Adrenal gland (tissue), 12 donors: Measurements from ENCODE around the gene LRRTM4. TPM values are rescaled to one million over a fixed set of nuclear protein-coding genes. Genes with fewer than 3 reads are reported as not detected.

Experiments used
- DNase-seq, 7 donors: peaks; one replicate each; pipeline ENCODE4 v3.0.0-alpha.2; 2019 to 2020
- H3K27ac ChIP-seq, 5 donors: fragments of 200-600 bp; sonication (generic) in 4 of 5; 1 replicate in 3 of 5; 2 replicates in 2 of 5; pipeline versions ENCODE4 v1.5.1 to v1.8.0; 2016 to 2020; ENCODE audit warnings: mild to moderate bottlenecking in 1 of 5
- H3K27me3 ChIP-seq: fragments of 200-600 bp; 2 replicates; pipeline ENCODE4 v1.8.0; 2021
- H3K36me3 ChIP-seq, 2 donors: fragments of 200-600 bp; replicated peaks in 1 of 2; 1 replicate in 1 of 2; 2 replicates in 1 of 2; pipeline versions ENCODE4 v1.5.1 to v1.8.0; 2018 to 2022
- H3K4me1 ChIP-seq, 2 donors: fragments of 200-600 bp; replicated peaks in 1 of 2; 1 replicate in 1 of 2; 2 replicates in 1 of 2; pipeline versions ENCODE4 v1.5.1 to v1.8.0; 2018 to 2021
- H3K4me3 ChIP-seq, 4 donors: fragments of 200-600 bp; sonication (generic) in 3 of 4; one replicate each; pipeline ENCODE4 v1.5.1; 2016 to 2018
- H3K9me3 ChIP-seq, 3 donors: fragments of 200-600 bp; sonication (generic) in 1 of 3; replicated peaks in 1 of 3; 1 replicate in 2 of 3; 2 replicates in 1 of 3; pipeline versions ENCODE4 v1.5.1 to v1.8.0; 2016 to 2021
- CTCF ChIP-seq, 6 experiments: fragments of 450-650 bp in 4 of 6; fragments of 200-600 bp in 2 of 6; sonication (generic) in 1 of 6; IDR thresholded peaks; 1 replicate in 5 of 6; 2 replicates in 1 of 6; pipeline versions ENCODE4 v1.5.1 to v1.8.0; 2016 to 2021; ENCODE audit warnings: antibody characterized with exemption in 6 of 6, mild to moderate bottlenecking in 2 of 6, moderate library complexity in 1 of 6
- POLR2A ChIP-seq, 2 donors: fragments of 450-650 bp; IDR thresholded peaks; one replicate each; pipeline ENCODE4 v1.6.1; 2017; ENCODE audit warnings: antibody characterized with exemption in 2 of 2, mild to moderate bottlenecking in 2 of 2, moderate library complexity in 1 of 2
- WGBS, 4 donors: extraction: QIAGEN DNeasy Blood & Tissue Kit in 2 of 4; methylation state at CpG; one replicate each; pipeline versions ENCODE4 v1.1.5 to v1.1.7; 2013 to 2017; 5-methylcytosine and 5-hydroxymethylcytosine counted together
- intact Hi-C, 2 donors: fragments of 100-400 bp; cut with DNase I; formaldehyde crosslinking; loops; one replicate each; pipeline versions ENCODE4 v1.14.1 to v1.15.0; 2022 to 2023
- polyA plus RNA-seq, 3 donors: library from polyadenylated mRNA; stranded (reverse); fragments of 200-250 nt in 2 of 3; fragments of 350-450 nt in 1 of 3; fragmentation: Illumina TruSeq in 1 of 3; extraction: RNeasy Lipid Tissue Mini Kit (QIAGEN cat#74804) in 1 of 3; gene quantifications; one replicate each; pipeline ENCODE4 v1.2.3, GENCODE V29; 2013 to 2014
- total RNA-seq, 9 donors: library from RNA; depleted of rRNA in 4 of 9; stranded (reverse); fragments of >200 nt in 4 of 9; fragments of 120-200 nt in 1 of 9; fragmentation: NEBNext Ultra II Directional in 1 of 9; extraction: Animal tissue kit (Norgen Biotek cat#: 25700) in 1 of 9; gene quantifications; one replicate each; pipeline versions ENCODE4 v1.1.0 to v1.2.4, GENCODE V29; 2013 to 2023
- donor health status: healthy with polysubstance abuse.
- donor health status: Bipolar disorder and iron deficiency.
- donor health status: DM: yes; HTN: yes; CAD: no.
- donor health status: DM: no; HTN: no; CAD: no.
- donor health status: DM: no; HTN: no; CAD: no.
- donor health status: DM: yes; HTN: yes; CAD: no.

The LRRTM4 gene
- total and polyA plus RNA-seq, 12 donors = 0.07 to 0.67 (median 0.43) TPM; not detected in 4

DNA sequence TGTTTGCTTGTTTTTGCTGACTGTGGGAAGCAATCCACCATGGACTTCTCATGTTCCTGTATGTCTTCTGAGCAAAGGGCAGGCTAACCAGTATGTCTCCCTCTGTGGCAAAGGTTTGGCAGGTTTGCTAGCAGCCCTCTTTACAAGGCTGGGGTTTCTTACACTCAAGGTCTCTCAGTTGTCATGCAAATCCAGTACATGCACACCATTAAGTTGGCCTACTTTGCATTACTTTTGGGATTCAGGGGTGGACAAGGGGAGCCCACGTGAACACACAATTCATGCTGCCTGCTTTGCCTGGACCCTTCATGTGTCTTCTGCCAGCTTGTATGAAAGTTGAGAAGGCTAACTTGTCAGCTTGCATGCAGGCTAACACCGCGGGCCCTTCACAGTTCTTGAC is 134.9 kb downstream of the LRRTM4 start:
- H3K27ac ChIP-seq = no peak overlapping the region
- no peaks in the 10 kb centered on the region for H3K4me1 ChIP-seq
- H3K36me3 ChIP-seq = no peaks in the 10 kb centered on the region
- H3K9me3 ChIP-seq = no peaks in the 10 kb centered on the region
- no peaks in the 10 kb centered on the region for H3K27me3 ChIP-seq
- DNase-seq = no peak
- TF ChIP-seq POLR2A (IDR thresholded peaks at IDR 0.05) = no peak
- TF ChIP-seq CTCF (IDR thresholded peaks at IDR 0.05) = no peak
- 61 to 80% (median 65%) methylated on average over 3 of the region's 3 CpGs for WGBS, 4 donors
- H3K4me3 ChIP-seq = no peak overlapping the region
- intact Hi-C loops = no loop called here

- Histone ChIP-seq H3K27ac (no peak overlapping the region), H3K4me1 (no peaks in the 10 kb centered on the region)
- intact Hi-C loops = no loop called here
Measured at GRCh38 chr2:77372636-77373035, 149.5 kb downstream of the LRRTM4 start.

DNA sequence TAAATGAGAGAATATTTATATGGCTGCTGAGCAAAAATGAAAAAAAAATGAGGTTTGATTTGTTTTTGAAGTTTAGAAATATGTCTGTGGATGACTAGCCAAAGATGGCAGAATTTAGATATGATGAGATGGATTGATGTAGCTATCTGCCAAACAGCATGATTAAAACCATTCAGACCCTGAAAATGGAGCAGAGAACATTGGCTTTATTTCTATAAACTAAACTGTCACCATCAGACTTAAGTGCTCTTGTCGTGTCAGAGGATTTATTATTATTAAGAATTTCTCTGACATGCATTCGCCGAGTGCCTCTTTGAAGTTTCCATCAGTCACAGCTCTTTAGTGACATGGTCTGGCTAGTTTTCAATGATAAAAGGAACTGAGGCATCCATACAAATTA is 151.7 kb downstream of the LRRTM4 start:
- Histone ChIP-seq H3K4me3 (no peak overlapping the region), H3K36me3 (no peaks in the 10 kb centered on the region), H3K9me3 (no peaks in the 10 kb centered on the region), H3K27me3 (no peaks in the 10 kb centered on the region), H3K4me1 (no peaks in the 10 kb centered on the region), H3K27ac (no peak overlapping the region)
- TF ChIP-seq POLR2A (IDR thresholded peaks at IDR 0.05) = no peak
- no peak for TF ChIP-seq CTCF (IDR thresholded peaks at IDR 0.05)
- intact Hi-C loops = no loop called here
- WGBS, 4 donors = 45 to 64% (median 58%) methylated on average over 3 of the region's 3 CpGs
- DNase-seq = no peak

More at GRCh38 chr2:77372636-77373035, 149.5 kb downstream of the LRRTM4 start:
- Histone ChIP-seq H3K4me3 (no peak overlapping the region), H3K27me3 (no peaks in the 10 kb centered on the region), H3K36me3 (no peaks in the 10 kb centered on the region), H3K9me3 (no peaks in the 10 kb centered on the region)
- DNase-seq = no peak
- TF ChIP-seq CTCF (IDR thresholded peaks at IDR 0.05) = no peak
- TF ChIP-seq POLR2A (IDR thresholded peaks at IDR 0.05) = no peak

DNA sequence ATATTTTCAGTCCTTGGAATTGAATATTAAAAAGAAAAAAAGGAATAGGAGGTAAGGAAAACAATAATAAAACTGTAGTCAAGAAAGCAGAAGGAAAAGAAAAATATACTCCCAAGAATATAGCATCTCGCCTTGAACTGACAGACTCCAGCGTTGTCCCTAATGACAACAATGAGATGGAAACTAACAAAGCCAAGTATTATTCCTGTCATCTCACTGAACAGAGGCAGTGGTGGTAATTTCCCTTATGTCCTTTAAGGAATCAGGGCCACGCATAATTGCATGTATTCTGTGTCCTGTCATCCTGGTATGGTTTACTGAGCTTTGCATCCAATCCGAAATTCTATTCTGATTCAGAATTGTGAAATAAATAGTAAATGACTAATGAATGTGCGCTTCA is 158.9 kb downstream of the LRRTM4 start:
- WGBS, 4 donors = 56 to 83% (median 75%) methylated on average over 5 of the region's 5 CpGs
- Histone ChIP-seq H3K27me3 (no peaks in the 10 kb centered on the region), H3K36me3 (no peaks in the 10 kb centered on the region), H3K4me1 (no peaks in the 10 kb centered on the region), H3K9me3 (no peaks in the 10 kb centered on the region), H3K27ac (no peak overlapping the region), H3K4me3 (no peak overlapping the region)
- no peak for TF ChIP-seq POLR2A (IDR thresholded peaks at IDR 0.05)
- no peak for TF ChIP-seq CTCF (IDR thresholded peaks at IDR 0.05)
- intact Hi-C loops = no loop called here
- no peak for DNase-seq
